Measurements from ENCODE around the gene HBG2.

DNA sequence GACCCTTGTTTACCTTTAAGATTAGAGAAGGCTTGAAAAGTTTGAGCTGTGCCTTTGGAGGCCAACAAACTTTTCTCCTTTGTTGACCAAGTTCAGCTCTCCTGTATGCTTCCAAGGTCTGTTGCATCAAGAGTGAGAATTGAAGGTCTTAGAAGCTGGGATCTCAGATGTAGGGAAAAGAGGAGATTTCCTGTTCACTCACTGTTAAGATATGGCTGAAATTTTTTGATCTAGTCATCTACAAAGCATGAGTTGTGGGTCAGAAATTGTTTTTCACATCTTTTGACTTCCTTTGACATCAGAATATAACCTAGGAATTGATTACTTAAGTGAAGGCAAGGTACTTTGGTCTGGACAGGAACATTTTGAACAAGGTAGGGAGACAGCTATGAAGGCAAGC, 35.1 kb upstream of the HBG2 start:
- TF ChIP-seq GATA2 (IDR thresholded peaks at IDR 0.05; ENCODE audit: low read depth, low read length) (no peak), GATA3 (IDR thresholded peaks at IDR 0.05; ENCODE audit: low read depth, low read length) (no peak)
